GM18873 (cell line): ENCODE measurements around the gene RASA3.

Source experiments
- ATAC-seq: cut with Tn5 transposase; IDR thresholded peaks from one replicate; pipeline ENCODE4 v1.9.1; 2021; ENCODE audit warnings: mild to moderate bottlenecking, moderate library complexity, moderate number of reproducible peaks; ENCODE audit not compliant: unreplicated experiment, low FRiP score

The RASA3 gene

DNA sequence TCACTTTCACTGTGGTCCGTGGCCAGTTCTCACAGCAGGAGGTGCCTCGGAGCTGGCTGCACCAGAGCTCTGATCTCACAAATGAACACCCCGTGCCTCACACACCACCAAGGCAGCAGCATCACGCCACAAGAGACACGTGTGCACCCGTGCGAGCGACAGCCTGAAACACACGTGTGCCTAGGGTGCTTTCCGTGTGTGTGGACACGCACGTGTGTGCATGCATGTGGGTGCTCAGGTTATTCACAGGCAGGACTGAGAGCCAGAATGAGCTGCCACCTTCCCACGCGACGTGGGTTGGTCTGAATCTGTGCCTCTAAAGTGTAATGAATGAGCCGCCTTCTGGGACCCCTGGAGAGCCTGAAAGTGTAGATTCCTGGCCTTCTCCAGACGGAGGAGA is 90.9 kb downstream of the RASA3 start:
- ATAC-seq: no peak

DNA sequence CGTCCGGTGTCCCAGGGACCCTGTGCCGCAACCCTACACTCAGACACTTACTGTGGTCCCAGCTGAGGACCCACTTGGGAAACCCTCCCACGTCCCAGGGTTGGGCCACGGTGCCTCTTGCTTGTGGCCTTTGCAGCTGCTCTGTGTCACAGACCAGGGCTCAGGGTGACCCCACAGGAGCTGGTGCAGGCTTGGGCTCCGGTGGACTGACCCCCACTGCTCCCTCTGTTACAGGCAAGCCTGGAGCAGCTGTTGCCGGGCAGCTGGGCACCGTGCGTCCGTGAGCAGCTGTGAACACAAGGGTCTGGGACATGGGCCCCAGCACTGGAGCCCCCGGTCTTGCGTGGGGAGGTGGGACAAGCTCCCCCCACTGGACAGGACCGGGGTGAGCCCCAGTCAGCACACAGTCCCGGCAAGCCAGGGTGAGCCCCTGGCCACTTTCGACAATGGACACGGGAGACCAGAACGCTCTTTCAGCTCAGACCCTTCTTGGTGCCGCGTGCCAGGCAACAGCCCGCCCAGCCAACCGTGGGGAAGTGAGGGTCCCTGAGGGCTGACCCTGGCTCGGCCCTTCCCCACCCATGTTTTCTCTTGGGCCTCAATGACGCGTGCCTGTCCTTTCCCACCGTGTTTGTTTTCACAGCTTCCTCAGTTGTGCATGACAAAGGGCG is 92.8 kb downstream of the RASA3 start:
- no peak for ATAC-seq

- no peak for ATAC-seq
Measured at GRCh38 chr13:114038900-114039299, 93.5 kb downstream of the RASA3 start.

- no peak for ATAC-seq
Measured at GRCh38 chr13:114038211-114038613, 94.2 kb downstream of the RASA3 start.

- no peak for ATAC-seq
Measured at GRCh38 chr13:114037674-114038073, 94.7 kb downstream of the RASA3 start.

DNA sequence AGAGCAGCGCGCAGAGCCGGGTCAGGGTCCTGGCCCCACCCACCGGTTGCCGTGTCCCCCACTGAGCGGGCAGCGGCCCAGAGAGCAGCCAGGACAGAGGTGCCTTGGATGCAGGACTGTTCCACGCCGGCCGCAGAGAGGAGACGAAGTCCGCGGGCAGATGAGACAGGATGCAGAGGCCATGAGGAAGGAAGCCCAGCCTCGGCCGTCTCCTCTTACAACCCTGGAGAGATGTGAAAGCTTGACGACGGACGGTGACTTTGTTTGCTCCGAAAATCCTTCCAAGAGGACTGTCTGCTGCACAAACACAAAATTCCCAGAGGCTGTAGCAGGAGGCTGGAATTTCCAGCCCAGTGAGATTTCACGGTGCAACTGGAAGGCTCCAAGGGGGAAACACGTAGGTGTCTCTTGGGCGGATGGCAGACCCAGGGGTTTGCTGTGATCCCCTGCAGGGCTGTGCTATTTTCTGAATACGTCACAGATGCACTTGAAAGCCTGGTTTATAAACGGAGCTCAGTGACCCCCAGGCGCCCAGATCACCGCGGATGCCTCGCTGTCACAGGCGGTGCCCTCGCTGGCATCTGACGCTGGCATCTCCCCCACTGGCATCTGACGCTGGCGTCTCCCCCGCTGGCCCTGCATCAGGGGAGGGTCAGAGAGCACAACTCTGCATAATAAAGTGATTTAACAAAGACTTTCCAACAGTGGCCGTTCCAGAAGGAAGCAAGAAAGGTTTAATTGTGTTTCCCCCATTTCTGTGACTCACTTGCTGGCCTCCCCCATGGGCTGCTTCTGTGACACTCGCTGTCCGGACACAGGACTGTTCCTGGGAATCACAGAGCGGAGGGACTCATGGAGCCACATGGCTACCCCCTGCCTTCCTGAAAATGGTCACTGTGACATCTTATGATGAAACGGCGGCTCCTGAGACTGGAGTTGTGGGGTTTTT is 96.6 kb downstream of the RASA3 start:
- no peak for ATAC-seq

DNA sequence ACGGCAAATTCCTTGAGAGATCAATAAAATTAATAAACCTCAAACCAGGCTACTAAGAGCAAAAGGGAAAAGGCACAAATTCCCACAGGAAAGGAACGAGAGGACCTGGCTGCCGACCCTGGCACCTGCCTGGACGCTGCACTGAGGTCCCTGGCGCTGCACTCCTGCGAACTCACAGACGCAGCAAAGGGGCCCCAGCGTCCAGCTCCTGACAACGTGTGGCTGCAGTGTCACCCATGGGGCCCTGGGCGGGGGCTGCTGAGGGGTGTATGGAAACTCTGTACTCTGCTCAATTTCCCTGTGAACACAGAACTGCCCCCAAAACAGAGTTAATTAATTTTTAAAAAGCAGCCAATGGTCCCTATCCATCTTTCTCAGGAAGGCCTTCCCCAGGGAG is 97.2 kb downstream of the RASA3 start:
- ATAC-seq: no peak

DNA sequence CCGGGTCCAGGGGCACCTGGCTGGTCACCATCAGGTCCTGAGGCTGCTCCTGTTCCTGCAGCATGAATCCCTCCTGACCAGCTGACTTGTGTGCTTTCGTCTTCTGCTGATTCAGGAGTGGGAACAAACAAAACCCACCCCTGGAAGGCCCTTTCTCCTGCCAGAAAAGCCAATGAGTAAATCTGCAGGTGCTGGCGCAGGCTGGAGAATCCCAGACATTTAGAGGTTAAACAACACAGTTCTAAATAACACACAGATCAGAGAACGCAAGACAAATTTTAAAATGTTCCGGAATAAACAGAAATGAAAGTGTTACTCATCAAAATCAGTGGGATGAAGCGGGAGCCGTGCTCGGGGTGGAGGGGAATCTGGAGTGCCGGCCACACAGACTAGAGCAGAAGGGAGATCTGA is 97.9 kb downstream of the RASA3 start:
- no peak for ATAC-seq

DNA sequence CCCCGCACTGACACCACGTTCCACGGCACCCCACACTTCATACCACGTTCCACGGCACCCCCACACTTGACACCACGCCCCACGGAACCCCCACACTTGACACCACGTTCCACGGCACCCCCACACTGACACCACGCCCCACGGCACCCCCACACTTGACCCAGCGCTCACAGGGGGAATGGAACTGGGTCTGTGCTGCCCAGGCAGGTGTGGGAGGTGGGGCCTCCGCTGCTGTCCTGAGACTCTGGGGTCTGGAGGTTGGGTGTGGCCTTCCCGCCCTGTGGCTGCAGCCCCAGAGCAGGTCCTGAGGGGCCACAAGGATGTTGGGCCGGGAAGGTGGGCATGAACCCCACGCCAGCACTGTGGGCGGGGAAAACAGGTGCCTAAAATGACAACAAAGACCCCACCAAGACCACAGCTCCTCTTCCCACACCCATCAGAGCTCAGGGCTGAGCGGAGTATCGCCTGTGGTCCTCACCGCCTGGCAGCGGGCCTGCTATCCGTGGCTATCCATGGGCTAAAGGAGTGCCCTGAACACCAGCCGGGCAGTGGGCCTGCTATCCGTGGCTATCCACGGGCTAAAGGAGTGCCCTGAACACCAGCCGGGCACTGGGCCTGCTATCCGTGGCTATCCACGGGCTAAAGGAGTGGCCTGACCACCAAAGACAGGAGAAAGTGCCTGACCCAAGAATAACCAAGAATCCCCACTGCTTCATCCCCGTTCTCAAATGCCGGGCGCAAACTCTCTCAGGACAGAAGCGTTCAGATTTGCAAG is 98.7 kb downstream of the RASA3 start:
- ATAC-seq: no peak

DNA sequence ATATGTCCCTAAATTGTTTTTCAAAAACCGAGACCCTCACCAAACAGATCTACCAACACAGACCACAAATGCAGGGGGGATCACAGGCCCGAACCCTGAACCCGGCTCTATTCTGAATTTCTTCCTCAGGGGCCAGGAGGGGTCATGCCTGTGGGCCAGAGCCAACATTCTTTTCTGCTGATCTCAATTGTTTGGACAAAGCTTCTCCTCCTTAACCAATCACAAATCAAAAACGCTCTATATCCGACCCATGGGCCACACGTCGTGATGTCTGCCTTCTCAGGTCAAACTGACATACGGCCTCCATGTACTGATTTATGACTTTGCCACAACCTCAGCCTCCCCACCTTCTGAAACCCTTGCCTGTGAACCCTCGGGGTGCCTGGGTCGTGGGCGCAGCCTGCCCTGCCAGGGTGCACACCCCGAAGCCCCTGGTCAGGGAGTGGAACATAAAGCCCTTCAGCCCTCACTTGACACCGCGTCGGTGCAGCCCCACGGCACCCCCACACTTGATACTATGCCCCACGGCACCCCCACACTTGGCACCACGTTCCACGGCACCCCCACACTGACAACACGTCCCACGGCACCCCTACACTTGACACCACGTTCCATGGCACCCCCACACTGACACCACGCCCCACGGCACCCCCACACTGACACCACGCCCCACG is 100.2 kb downstream of the RASA3 start:
- ATAC-seq: no peak

GRCh38 chr13:114031631-114032030 is 100.8 kb downstream of the RASA3 start:
- ATAC-seq: no peak

- ATAC-seq: no peak
Measured at GRCh38 chr13:114030666-114031610, 101.5 kb downstream of the RASA3 start.

DNA sequence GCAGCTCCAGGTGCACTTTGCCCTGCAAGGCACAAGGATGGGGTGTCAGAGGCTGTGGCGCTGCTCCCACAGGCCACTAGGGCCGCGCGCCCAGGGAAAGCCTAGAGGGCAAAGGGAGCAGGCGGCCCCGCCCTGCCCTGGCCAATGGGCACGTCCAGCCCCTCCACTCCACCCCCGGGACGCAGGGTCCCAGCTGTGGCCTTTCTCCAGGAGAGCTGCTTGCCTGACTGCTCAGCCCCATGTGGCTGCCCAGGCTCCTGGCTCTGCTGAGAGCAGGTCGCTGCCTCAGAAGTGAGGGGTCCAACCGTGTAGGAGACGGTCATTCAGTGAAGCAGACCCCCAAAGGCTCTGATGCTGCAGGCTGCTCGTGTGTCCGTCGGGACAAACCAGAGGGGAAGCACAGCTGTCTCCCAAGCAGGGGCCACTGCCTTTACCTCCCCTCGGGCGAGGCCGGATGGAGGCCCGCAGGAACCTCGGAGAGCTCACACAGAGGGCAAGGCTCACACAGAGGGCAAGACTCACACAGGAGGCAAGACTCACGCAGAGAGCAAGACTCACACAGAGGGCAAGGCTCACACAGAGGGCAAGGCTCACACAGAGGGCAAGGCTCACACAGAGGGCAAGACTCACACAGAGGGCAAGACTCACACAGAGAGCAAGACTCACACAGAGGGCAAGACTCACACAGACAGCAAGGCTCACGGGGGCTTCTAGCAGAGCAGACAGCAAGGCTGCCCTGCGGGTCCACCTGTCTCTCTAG is 102.4 kb downstream of the RASA3 start:
- ATAC-seq: no peak

DNA sequence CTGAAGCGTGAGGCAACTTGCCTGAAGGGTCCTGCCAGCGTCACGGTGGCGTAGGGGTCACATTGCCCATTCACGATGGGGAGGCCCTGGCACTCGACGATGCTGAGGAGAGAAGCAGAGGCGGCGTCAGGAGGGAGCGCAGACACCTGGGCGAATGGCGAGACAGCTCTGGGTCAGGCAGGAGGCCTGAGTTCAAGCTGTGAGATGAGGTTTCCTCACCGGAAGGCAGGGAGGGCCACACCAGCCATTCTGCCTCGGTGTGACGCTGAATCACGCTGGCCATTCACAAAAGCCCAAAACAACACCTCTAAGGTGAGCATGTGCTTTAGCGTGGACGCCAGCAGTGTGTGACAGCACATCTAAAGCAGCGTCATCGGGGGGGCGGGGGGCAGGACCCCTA is 104.6 kb downstream of the RASA3 start:
- ATAC-seq: no peak

DNA sequence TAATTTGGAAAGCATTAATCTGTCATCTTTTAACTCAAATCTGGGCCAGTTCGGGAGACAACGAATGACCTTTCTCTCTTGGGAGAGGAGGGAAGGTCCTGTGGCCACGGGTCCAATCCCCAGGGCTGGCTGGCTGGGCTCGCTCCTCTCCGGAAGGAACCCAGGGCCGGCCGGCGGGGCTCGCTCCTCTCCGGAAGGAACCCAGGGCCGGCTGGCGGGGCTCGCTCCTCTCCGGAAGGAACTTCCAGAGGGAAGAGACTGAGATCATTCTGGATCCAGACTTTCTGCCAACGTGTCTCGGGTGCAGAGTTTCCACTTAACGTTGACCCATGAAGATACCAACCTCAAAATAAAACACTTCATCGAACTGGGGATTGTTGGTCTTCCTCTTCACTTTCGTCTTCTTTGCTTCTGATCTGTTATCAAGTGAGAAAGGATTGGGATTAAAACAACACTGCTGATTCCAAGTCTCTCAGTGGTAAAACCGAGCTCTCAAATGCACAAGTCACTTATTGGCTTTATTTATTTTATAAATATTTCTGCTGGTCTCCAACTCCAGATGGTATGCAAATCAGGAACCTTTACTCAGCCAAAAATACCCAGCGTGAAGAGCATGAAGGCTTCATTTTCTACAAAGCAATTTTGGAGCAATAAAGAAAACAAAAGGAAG is 105.2 kb downstream of the RASA3 start:
- ATAC-seq: no peak

DNA sequence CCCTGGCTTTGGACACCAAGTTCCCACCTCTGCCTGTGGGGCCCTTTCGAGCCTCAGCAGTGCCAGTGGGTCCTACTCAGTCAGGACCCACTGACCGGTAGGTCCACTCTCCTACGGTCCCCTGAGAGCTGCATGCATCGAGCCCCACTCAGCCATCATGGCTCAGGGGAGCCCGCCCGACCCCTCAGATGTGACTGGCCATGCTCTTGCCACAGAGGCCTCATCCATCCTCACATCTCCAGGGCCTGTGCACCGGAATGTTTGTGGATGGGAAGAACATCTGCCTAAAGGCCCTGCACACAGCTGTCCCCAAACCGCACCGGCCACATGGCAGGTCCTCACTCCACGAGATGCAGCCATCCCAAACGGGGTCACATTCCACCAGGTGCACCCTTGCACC is 105.9 kb downstream of the RASA3 start:
- no peak for ATAC-seq

DNA sequence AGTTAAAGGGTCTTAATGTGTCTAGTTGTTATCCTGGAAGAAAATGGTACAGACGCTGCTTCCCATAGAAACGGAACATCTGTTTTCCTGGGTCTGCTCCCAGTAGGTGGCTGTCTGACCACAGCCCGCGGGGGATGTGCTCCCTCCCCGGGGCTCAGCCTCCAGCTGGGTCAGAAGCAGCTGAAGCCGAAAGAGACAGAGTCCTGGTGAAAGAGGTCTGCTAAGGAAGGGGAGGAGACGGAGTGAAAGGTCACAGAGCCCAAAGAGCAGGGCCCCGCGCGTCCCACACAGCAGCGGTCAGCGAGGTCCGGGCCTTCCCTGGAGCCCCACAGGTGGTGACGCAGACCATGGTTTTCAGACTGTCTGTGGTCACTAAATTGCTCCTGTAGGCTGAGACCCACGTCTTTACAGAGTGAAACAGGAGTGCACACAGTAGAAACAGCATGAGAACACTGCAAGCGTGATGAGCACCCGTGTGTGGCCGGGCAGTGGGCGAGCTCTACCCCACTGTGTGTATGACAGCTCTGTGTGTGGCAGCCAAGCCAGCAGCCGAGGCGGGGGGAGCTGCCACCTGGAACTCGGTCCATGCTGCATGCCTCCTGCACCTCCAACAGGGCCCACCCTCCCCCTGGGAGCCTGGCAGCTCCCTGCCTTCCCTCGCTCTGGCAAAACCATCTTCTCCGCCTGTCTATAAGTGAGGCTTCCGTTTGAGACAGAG is 106.5 kb downstream of the RASA3 start:
- ATAC-seq: no peak

GRCh38 chr13:114025405-114025713 is 107.1 kb downstream of the RASA3 start:
- ATAC-seq: no peak
